H1 (cell line): ENCODE measurements around the gene MTERF1. TPM values are rescaled to one million over a fixed set of nuclear protein-coding genes. Genes with fewer than 3 reads are reported as not detected.

ENCODE experiments used
- CTCF ChIA-PET: fragments of 300-600 bp; sonication (Branson Sonifier 250); formaldehyde crosslinking; loops from one replicate; lab custom pipeline; 2021; ENCODE audit not compliant: partially characterized antibody; lab: Charles Lee
- POLR2A ChIA-PET: fragments of 300-600 bp; sonication (Branson Sonifier 250); formaldehyde crosslinking; loops from one replicate; lab custom pipeline; 2021; ENCODE audit warnings: inconsistent platforms; ENCODE audit not compliant: partially characterized antibody; lab: Charles Lee
- DNase-seq, 2 experiments: peaks; one replicate each; pipeline versions ENCODE4 v3.0.0 to v3.0.0-alpha.2; 2010 to 2022; ENCODE audit warnings: low spot score in 2 of 2, low read depth in 1 of 2, mixed read lengths in 1 of 2
- FAIRE-seq: peaks from 2 replicates; lab custom pipeline; 2011; peaks lifted over from hg19 to GRCh38; lab: Jason Lieb, UNC
- H2AFZ ChIP-seq: 2 replicates; pipeline ENCODE4 v1.8.1; 2012; ENCODE audit warnings: low read length, inconsistent platforms
- H2AK5ac ChIP-seq: 2 replicates; pipeline ENCODE4 v1.6.1; 2013; ENCODE audit warnings: low read depth, low read length
- H2BK120ac ChIP-seq: replicated peaks from 2 replicates; pipeline ENCODE3; 2013; ENCODE audit warnings: low read depth, low read length, inconsistent platforms
- H2BK12ac ChIP-seq: 2 replicates; pipeline ENCODE4 v1.6.1; 2013; ENCODE audit warnings: low read depth, low read length
- H2BK15ac ChIP-seq: 2 replicates; pipeline ENCODE4 v1.6.1; 2013; ENCODE audit warnings: low read length
- H2BK20ac ChIP-seq: 2 replicates; pipeline ENCODE4 v1.6.1; 2013; ENCODE audit warnings: low read length
- H2BK5ac ChIP-seq: 2 replicates; pipeline ENCODE4 v1.6.1; 2013; ENCODE audit warnings: low read depth, low read length
- H3K14ac ChIP-seq: 2 replicates; pipeline ENCODE4 v1.6.1; 2013; ENCODE audit warnings: inconsistent platforms; ENCODE audit not compliant: insufficient read length
- H3K18ac ChIP-seq: 2 replicates; pipeline ENCODE4 v1.6.1; 2013; ENCODE audit warnings: low read length; ENCODE audit errors: extremely low read depth
- H3K23ac ChIP-seq: 2 replicates; pipeline ENCODE4 v1.6.1; 2013; ENCODE audit warnings: inconsistent platforms; ENCODE audit not compliant: insufficient read length
- H3K23me2 ChIP-seq: 2 replicates; pipeline ENCODE4 v1.6.1; 2013; ENCODE audit warnings: low read depth, low read length
- H3K27ac ChIP-seq: 2 replicates; pipeline ENCODE4 v1.6.1; 2011; ENCODE audit warnings: low read depth, low read length, inconsistent platforms
- H3K27me3 ChIP-seq, 4 experiments: replicated peaks in 1 of 4; 1 replicate in 1 of 4; 2 replicates in 3 of 4; pipeline versions ENCODE4 v1.6.1 to v1.8.1; 2011 to 2013; ENCODE audit warnings: low read length in 3 of 4, mild to moderate bottlenecking in 3 of 4, inconsistent platforms in 2 of 4, mixed read lengths in 2 of 4, moderate library complexity in 1 of 4; ENCODE audit not compliant: control insufficient read depth in 3 of 4, insufficient read depth in 3 of 4; ENCODE audit errors: extremely low read depth in 1 of 4
- H3K36me3 ChIP-seq, 4 experiments: 2 replicates each; pipeline versions ENCODE4 v1.6.1 to v1.8.1; 2011 to 2013; ENCODE audit warnings: mild to moderate bottlenecking in 4 of 4, low read length in 3 of 4, moderate library complexity in 2 of 4, control low read depth in 1 of 4, inconsistent platforms in 1 of 4; ENCODE audit not compliant: insufficient read depth in 4 of 4, control insufficient read depth in 2 of 4
- H3K4ac ChIP-seq: replicated peaks from 2 replicates; pipeline ENCODE3; 2013; ENCODE audit warnings: low read length, low read depth, mixed read lengths, inconsistent platforms; ENCODE audit not compliant: insufficient read length
- H3K4me1 ChIP-seq, 4 experiments: replicated peaks in 1 of 4; 1 replicate in 1 of 4; 2 replicates in 3 of 4; pipeline versions ENCODE4 v1.6.1 to v1.8.1; 2011 to 2013; ENCODE audit warnings: low read length in 3 of 4, inconsistent platforms in 2 of 4, mixed read lengths in 1 of 4; ENCODE audit not compliant: insufficient read depth in 4 of 4, control insufficient read depth in 3 of 4
- H3K4me2 ChIP-seq, 2 experiments: 2 replicates each; pipeline versions ENCODE4 v1.6.1 to v1.8.1; 2011 to 2013; ENCODE audit warnings: low read depth in 2 of 2, low read length in 2 of 2, control low read depth in 1 of 2, inconsistent platforms in 1 of 2, mild to moderate bottlenecking in 1 of 2; ENCODE audit not compliant: insufficient read depth in 1 of 2
- H3K4me3 ChIP-seq, 4 experiments: fragments of 200-600, 300-600 bp in 1 of 4; sonication (generic), shearing (Covaris generic), sonication (Bioruptor Twin) in 1 of 4; 2 replicates each; pipeline versions ENCODE4 v1.5.1 to v1.8.1; 2011 to 2016; ENCODE audit warnings: low read length in 4 of 4, low read depth in 3 of 4, control low read depth in 2 of 4, inconsistent platforms in 2 of 4, mild to moderate bottlenecking in 2 of 4, mixed read lengths in 1 of 4, moderate library complexity in 1 of 4; ENCODE audit not compliant: insufficient read depth in 2 of 4; ENCODE audit errors: extremely low read depth in 1 of 4
- H3K56ac ChIP-seq: replicated peaks from 2 replicates; pipeline ENCODE3; 2013; ENCODE audit warnings: low read depth, mild to moderate bottlenecking, mixed read lengths, low read length, inconsistent platforms; ENCODE audit not compliant: insufficient read length
- H3K79me1 ChIP-seq: 2 replicates; pipeline ENCODE4 v1.6.1; 2013; ENCODE audit warnings: low read depth, low read length, control low read depth
- H3K79me2 ChIP-seq, 2 experiments: 2 replicates each; pipeline versions ENCODE4 v1.6.1 to v1.8.1; 2012 to 2013; ENCODE audit warnings: low read length in 2 of 2, mild to moderate bottlenecking in 2 of 2, inconsistent platforms in 1 of 2; ENCODE audit not compliant: insufficient read depth in 2 of 2, control insufficient read depth in 1 of 2
- H3K9ac ChIP-seq, 4 experiments: replicated peaks in 1 of 4; 1 replicate in 1 of 4; 2 replicates in 3 of 4; pipeline versions ENCODE4 v1.6.1 to v1.8.1; 2011 to 2013; ENCODE audit warnings: low read depth in 3 of 4, low read length in 3 of 4, control low read depth in 2 of 4, mild to moderate bottlenecking in 2 of 4, moderate library complexity in 2 of 4, inconsistent platforms in 1 of 4; ENCODE audit errors: extremely low read depth in 1 of 4
- H3K9me3 ChIP-seq, 2 experiments: 2 replicates each; pipeline versions ENCODE4 v1.6.1 to v1.8.1; 2012 to 2013; ENCODE audit warnings: mild to moderate bottlenecking in 2 of 2, moderate library complexity in 2 of 2, control low read depth in 1 of 2, inconsistent platforms in 1 of 2, low read depth in 1 of 2, low read length in 1 of 2, mixed read lengths in 1 of 2; ENCODE audit not compliant: insufficient read depth in 2 of 2
- H4K20me1 ChIP-seq, 2 experiments: replicated peaks in 1 of 2; 2 replicates each; pipeline versions ENCODE3 to v1.8.1; 2011 to 2013; ENCODE audit warnings: inconsistent platforms in 2 of 2, low read length in 2 of 2, mild to moderate bottlenecking in 1 of 2; ENCODE audit not compliant: insufficient read depth in 2 of 2, control insufficient read depth in 1 of 2
- H4K5ac ChIP-seq: 2 replicates; pipeline ENCODE4 v1.6.1; 2013; ENCODE audit warnings: low read length, low read depth, mixed read lengths, inconsistent platforms; ENCODE audit not compliant: insufficient read length
- H4K8ac ChIP-seq: 2 replicates; pipeline ENCODE4 v1.8.0; 2013; ENCODE audit warnings: mild to moderate bottlenecking, moderate library complexity, low read length, inconsistent platforms; ENCODE audit not compliant: insufficient read depth; ENCODE audit errors: extremely low read depth
- H4K91ac ChIP-seq: replicated peaks from 2 replicates; pipeline ENCODE3; 2013; ENCODE audit warnings: low read length, mixed read lengths, inconsistent platforms; ENCODE audit not compliant: insufficient read length
- NANOG ChIP-seq: IDR thresholded peaks from 2 replicates; pipeline ENCODE4 v1.6.1; 2011; ENCODE audit warnings: low read length, low read depth, mild to moderate bottlenecking, inconsistent platforms; ENCODE audit not compliant: insufficient read depth, poor library complexity, severe bottlenecking
- NRF1 ChIP-seq: IDR thresholded peaks from 2 replicates; pipeline ENCODE4 v1.6.1; 2011; ENCODE audit warnings: mild to moderate bottlenecking, low read depth, low read length, improper control_type of control experiment
- TAF1 ChIP-seq: IDR thresholded peaks from 2 replicates; pipeline ENCODE4 v1.6.1; 2011; ENCODE audit warnings: mild to moderate bottlenecking, low read depth, low read length
- WGBS, 2 experiments: shearing (Covaris generic) in 1 of 2; methylation state at CpG; one replicate each; pipeline versions ENCODE4 v1.1.6 to v1.1.7; 2013 to 2015; ENCODE audit warnings: low lambda C conversion rate in 2 of 2, mixed read lengths in 2 of 2, inconsistent platforms in 1 of 2, low coverage in 1 of 2, missing lambda C conversion rate in 1 of 2; ENCODE audit not compliant: insufficient replicate concordance in 2 of 2, insufficient coverage in 1 of 2, insufficient read length in 1 of 2; ENCODE audit errors: extremely low coverage in 1 of 2, missing lambda C conversion rate in 1 of 2; 5-methylcytosine and 5-hydroxymethylcytosine counted together
- polyA plus RNA-seq, 7 experiments: library from polyadenylated mRNA; depleted of rRNA in 3 of 7; stranded (reverse) in 5 of 7; unstranded in 2 of 7; fragments of >200 nt in 5 of 7; fragments of 200-250 nt in 2 of 7; gene quantifications; 1 replicate in 5 of 7; 2 replicates in 1 of 7; 4 replicates in 1 of 7; pipeline versions ENCODE4 v1.2.1 to v1.2.3, GENCODE V29; 2011 to 2013; ENCODE audit warnings: missing spikeins in 2 of 7, mixed read lengths in 2 of 7
- total RNA-seq: library from RNA; stranded (reverse); fragmentation: NEBNext Ultra II Directional; extraction: Animal tissue kit (Norgen Biotek cat#: 25700); gene quantifications from 2 replicates; pipeline ENCODE4 v1.2.1, GENCODE V29; 2021

The MTERF1 gene
- total and polyA plus RNA-seq, 2 of the 8 experiments (the other 6 are each of a cell fraction or from before 2014, with no cell fraction given), result 4.5 to 12.6 TPM

GRCh38 chr7:91910171-91910570 lies 29.7 kb upstream of the MTERF1 start:
- H2BK15ac ChIP-seq, result no peak overlapping the region
- H3K23me2 ChIP-seq, result no peaks in the 10 kb centered on the region
- no peak for DNase-seq
- no peak overlapping the region for H4K5ac ChIP-seq
- H3K4me2 ChIP-seq, result no peak overlapping the region
- H3K79me2 ChIP-seq, result no peaks in the 10 kb centered on the region; a peak in 1 of 4 replicates
- H3K4me1 ChIP-seq, result no peaks in the 10 kb centered on the region
- ChIA-PET CTCF (interaction anchor here (0.7 to 1.3 kb wide), 2 partner anchors 30 to 198 kb away, joined by 3 to 5 read pairs; partner anchors contain the start of gene MTERF1), POLR2A (interaction anchor here (1.0 kb wide), 1 partner anchor 30 kb away, joined by 3 read pairs; the partner anchor contains the start of gene MTERF1)
- no peaks in the 10 kb centered on the region for H3K36me3 ChIP-seq
- H4K8ac ChIP-seq, result no peak overlapping the region
- no peak overlapping the region for H2BK20ac ChIP-seq
- no peaks in the 10 kb centered on the region for H3K9me3 ChIP-seq
- H3K27me3 ChIP-seq, result no peaks in the 10 kb centered on the region
- H3K4ac ChIP-seq, result no peak overlapping the region
- H2AFZ ChIP-seq, result no peak overlapping the region
- no peak overlapping the region for H4K91ac ChIP-seq
- FAIRE-seq, result no peak
- WGBS, 2 experiments, result 68% methylated on average over 1 of the region's 1 CpG; no CpG with 5 or more reads in 1 of the 2 experiments
- no peaks in the 10 kb centered on the region for H4K20me1 ChIP-seq
- no peak overlapping the region for H3K18ac ChIP-seq
- H3K23ac ChIP-seq, result no peak overlapping the region
- no peak overlapping the region for H3K4me3 ChIP-seq
- H3K56ac ChIP-seq, result no peak overlapping the region
- no peak overlapping the region for H2AK5ac ChIP-seq
- no peak overlapping the region for H3K9ac ChIP-seq
- no peaks in the 10 kb centered on the region for H3K79me1 ChIP-seq
- no peak overlapping the region for H2BK5ac ChIP-seq
- H2BK12ac ChIP-seq, result no peak overlapping the region
- H3K27ac ChIP-seq, result no peak overlapping the region
- no peak overlapping the region for H2BK120ac ChIP-seq
- no peak overlapping the region for H3K14ac ChIP-seq
- TF ChIP-seq TAF1 (no peak), NANOG (no peak), NRF1 (no peak)
